Mammary epithelial cell (primary cell): Measurements from ENCODE around the gene FPGS.

Experiments used
- CTCF ChIP-seq, 2 donors: IDR thresholded peaks in 1 of 2; conservative IDR thresholded peaks in 1 of 2; 2 replicates each; pipeline ENCODE4 v1.5.1; 2011 to 2012; ENCODE audit warnings: inconsistent platforms in 2 of 2, low read length in 2 of 2, mild to moderate bottlenecking in 2 of 2, control low read depth in 1 of 2, low read depth in 1 of 2; ENCODE audit not compliant: insufficient read depth in 1 of 2; ENCODE audit errors: extremely low read depth in 1 of 2
- EZH2 ChIP-seq: IDR thresholded peaks from 2 replicates; pipeline ENCODE4 v1.6.1; 2012; ENCODE audit warnings: low read length, inconsistent platforms, borderline replicate concordance

- TF ChIP-seq CTCF (conservative IDR thresholded peaks at IDR 0.05 in 1 of 2, IDR thresholded peaks at IDR 0.05 in 1 of 2; ENCODE audit: extremely low read depth in 1 of 2, insufficient read depth in 1 of 2, low read depth in 1 of 2, low read length in 2 of 2) (no peak), EZH2 (no peak)
Measured at GRCh38 chr9:127769101-127769500, 33.6 kb upstream of the FPGS start.
